Stimulated activated CD4-positive, alpha-beta T cell treated with anti-CD3 and anti-CD28 coated beads, Interleukin-2, amount 100 ng/mL, for 24 hours (primary cell): ENCODE data around the gene IMPG1.

ENCODE experiments used
- DNase-seq, 2 donors: peaks; one replicate each; pipeline ENCODE4 v3.0.0-alpha.2; 2020

IMPG1 gene, protein sequence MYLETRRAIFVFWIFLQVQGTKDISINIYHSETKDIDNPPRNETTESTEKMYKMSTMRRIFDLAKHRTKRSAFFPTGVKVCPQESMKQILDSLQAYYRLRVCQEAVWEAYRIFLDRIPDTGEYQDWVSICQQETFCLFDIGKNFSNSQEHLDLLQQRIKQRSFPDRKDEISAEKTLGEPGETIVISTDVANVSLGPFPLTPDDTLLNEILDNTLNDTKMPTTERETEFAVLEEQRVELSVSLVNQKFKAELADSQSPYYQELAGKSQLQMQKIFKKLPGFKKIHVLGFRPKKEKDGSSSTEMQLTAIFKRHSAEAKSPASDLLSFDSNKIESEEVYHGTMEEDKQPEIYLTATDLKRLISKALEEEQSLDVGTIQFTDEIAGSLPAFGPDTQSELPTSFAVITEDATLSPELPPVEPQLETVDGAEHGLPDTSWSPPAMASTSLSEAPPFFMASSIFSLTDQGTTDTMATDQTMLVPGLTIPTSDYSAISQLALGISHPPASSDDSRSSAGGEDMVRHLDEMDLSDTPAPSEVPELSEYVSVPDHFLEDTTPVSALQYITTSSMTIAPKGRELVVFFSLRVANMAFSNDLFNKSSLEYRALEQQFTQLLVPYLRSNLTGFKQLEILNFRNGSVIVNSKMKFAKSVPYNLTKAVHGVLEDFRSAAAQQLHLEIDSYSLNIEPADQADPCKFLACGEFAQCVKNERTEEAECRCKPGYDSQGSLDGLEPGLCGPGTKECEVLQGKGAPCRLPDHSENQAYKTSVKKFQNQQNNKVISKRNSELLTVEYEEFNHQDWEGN

GRCh38 chr6:76072562-76072961 lies at the start of gene IMPG1:
IMPG1 (minus strand) TSS chr6:76072662; CDS start chr6:76072488, 174 bp downstream.
- DNase-seq = no peak

GRCh38 chr6:76120302-76120701 lies 47.8 kb upstream of the IMPG1 start:
- DNase-seq = no peak

DNA sequence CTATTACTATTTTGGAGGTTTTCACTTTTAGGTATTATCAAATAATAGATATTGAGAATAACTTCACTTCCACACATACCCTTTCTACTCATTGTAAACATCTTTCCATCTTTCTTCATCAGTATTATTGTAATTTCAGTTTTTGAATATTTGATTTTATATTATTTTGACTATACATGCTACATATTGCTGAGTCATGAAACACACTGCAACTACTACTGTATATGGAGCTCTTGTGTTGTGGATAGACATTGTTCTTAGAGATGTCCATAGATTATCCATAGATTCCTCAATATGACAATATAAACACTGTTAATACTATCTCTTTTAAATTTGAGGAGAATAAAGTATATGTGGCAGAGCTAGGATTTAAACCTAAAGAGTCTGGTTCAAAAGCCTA lies 819 bp upstream of the IMPG1 start:
- DNase-seq = no peak

GRCh38 chr6:76057469-76057868 lies 15.0 kb downstream of the IMPG1 start:
- no peak for DNase-seq

GRCh38 chr6:76052314-76052713 lies 20.1 kb downstream of the IMPG1 start:
- no peak for DNase-seq

GRCh38 chr6:76043690-76044089 lies 28.8 kb downstream of the IMPG1 start:
- DNase-seq = no peak

GRCh38 chr6:76035713-76036112 lies 36.7 kb downstream of the IMPG1 start:
- no peak for DNase-seq

DNA sequence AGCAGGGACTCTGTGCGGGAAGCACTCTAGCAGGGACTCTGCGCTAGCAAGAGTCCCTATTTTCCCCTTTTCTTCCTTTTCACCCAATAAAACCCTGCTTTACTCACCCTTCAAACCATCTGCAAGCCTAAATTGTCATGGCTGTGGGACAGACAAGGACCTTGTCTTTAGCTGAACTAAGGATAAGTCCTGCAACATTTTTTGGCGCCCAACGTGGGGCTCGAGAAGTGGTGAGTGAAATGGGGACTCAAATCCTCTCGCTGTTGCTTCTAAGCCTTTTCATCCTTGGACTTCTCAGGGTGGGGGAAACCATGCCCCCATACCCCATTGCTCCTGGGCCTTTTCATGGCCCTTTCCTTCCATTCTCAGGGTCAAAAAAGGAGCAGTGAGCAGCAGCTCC lies 46.4 kb downstream of the IMPG1 start:
- peak in 1 of 2 donors; percentile 5 for DNase-seq

DNA sequence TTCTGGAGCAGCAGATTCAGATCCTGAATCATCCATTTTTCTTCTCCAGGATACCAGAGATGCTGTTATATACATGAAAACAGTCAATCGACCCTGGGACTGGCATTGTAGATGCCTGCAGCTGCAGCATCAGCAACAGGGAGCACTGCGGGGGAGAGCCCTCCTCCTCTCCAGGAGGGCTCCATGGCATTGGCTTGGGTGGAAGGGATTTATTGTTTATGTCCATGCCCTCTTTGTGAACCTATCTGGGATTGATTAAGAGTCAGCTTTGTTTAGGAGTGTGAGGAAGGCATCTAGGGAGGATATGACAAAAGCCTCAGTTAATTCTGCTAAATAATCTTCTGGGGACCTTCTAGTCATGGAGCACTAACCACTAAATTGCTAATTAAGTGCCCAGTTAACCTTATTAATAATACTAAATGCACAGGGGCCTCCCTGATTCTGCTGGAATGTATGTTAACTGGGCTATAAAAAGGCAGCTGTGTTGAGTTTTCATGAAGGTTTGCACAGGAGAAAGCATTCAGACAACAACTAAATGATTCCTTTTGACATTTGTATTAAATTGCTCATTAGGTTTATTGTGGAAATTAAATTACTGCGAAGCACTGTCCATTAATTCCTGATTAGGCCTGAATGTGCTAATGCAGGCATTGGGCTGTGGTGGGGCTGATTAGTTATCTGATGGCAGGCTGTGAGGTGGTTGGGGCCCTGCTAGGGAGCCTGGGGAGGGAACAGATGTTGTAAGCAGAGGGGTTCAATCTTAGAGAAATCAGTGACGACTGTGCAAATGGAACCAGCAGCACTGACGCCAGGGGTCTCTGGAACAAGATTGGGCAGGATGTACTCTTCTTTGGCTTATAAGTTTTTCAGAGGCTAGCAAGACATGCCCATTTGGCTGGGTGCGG lies 57.6 kb downstream of the IMPG1 start:
- DNase-seq = no peak

GRCh38 chr6:76004202-76004601 lies 68.3 kb downstream of the IMPG1 start:
- no peak for DNase-seq

DNA sequence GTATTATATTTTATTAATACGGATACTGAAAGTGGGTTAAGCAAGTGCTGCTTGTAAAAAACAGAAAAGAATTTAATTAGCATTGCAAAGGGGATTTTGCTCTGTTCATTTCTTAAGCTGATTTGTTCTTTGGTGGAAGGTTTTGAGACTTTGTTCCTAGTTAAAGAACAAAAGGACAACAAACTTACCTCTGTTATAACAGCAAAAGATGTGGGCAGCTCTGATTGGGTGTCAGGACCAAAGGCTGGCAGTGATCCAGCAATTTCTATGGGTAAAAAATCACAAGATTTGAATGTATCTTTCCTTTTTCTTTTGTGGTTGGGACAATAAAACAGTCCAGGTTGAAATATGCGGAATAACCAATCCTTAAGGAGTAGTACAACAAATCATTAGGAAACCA lies 68.8 kb downstream of the IMPG1 start:
- DNase-seq = no peak

DNA sequence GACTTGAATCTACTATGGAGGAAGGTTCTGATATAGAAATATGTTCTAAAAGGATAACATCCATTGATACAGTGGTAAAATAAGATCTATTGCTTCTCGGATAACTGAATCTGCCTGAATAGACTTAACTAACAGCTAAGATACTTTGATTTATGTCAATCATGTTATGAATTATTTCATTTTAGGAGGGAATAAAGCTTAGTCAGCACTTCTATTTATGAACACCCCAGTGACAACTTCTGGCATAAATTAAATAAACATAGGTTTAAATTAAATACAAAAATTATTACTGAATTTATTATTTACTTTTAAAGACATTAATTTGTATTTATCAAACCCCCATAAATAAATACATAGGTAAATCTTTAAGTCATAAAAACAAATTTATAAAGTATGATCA lies 69.3 kb downstream of the IMPG1 start:
- no peak for DNase-seq

GRCh38 chr6:76000629-76001028 lies 71.8 kb downstream of the IMPG1 start:
- no peak for DNase-seq

DNA sequence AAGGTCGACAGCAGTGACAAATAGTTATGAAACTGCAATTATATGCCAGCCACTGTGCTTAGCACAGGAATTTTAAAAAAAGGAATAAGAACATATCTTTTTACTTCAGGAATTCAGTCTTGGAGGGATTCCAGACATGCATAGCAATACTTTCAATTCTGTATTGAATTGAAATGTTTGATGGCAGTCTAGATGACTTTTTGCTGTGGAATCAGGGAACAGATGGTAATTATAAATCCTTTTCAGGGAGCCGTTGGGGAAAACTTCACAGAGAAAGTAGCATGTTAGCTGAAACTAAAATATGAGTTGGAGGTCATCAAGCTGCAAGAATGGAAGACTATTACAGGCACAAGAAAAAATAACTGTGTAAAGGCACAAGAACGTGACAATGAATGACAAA lies 74.8 kb downstream of the IMPG1 start:
- DNase-seq = no peak

- no peak for DNase-seq
Observed at GRCh38 chr6:75993236-75994162, 79.0 kb downstream of the IMPG1 start.

DNA sequence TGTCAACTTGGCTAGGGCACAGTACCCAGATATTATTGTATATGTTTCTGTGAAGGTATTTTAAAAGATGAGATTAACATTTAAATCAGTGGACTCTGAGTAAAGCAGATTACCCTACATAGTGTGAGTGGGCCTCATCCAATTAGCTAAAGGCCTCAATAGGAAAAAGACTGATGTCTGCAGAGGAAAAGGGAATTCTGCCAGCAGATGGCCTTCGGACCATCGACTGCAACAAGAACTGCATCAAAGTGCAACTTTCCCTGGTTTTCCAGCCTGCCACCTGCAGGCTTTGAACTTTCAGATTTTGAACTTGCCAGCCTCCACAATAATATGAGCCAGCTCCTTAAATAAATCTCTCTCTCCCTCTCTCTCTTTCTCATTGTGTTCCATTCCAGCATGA lies 80.5 kb downstream of the IMPG1 start:
- DNase-seq = no peak

DNA sequence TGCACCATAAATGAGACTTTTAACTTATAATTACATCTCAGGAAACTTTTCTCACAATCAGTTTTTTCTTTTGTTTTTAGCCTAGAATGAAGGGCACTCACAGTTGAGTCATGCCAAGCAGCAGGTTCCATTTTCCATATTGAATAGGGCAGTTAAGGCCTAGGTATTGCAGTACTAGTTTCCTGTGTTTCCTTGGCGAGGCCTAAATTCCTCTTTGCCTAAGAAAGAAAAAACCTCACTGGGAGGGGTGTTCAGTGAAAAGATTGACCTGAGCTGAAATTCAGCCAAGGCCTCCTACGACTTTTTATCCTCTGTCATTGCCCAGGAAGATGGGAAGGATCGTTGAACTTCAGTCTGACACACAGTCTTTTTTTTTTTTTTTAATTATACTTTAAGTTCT lies 85.5 kb downstream of the IMPG1 start:
- no peak for DNase-seq

DNA sequence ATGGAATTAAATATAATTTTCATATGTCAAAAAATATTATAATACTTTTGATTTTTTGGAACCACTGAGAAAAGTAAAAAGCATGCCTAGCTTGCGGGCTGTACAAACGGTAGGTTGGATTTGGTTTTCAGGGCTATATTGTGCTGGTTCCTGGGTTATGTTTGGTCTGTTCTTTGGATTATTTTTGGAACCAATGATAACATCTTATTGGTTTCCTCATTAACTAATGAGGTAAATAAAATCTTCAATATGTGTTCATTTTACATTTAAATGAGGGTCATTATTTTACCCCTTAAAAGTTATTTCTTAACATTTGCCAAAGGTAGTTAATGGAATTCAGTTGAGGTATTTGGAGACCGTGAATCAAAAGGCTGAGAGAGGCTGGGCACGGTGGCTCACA lies 96.6 kb downstream of the IMPG1 start:
- no peak for DNase-seq

GRCh38 chr6:75970093-75970492 lies 102.4 kb downstream of the IMPG1 start:
- DNase-seq = no peak

- no peak for DNase-seq
Observed at GRCh38 chr6:75968143-75968542, 104.3 kb downstream of the IMPG1 start.

- no peak for DNase-seq
Observed at GRCh38 chr6:75963569-75963968, 108.9 kb downstream of the IMPG1 start.

GRCh38 chr6:75952128-75952527 lies 120.3 kb downstream of the IMPG1 start:
- DNase-seq = no peak
